Bronchial epithelial cell (primary cell): ENCODE data around the gene AMN. TPM values are rescaled to one million over a fixed set of nuclear protein-coding genes. Genes with fewer than 3 reads are reported as not detected.

ENCODE experiments used
- DNase-seq: peaks from one replicate; pipeline ENCODE4 v3.0.0-alpha.2; 2010; ENCODE audit warnings: low read depth
- FAIRE-seq: peaks from 2 replicates; lab custom pipeline; 2011; peaks lifted over from hg19 to GRCh38; lab: Jason Lieb, UNC
- H3K27me3 ChIP-seq: 2 replicates; pipeline ENCODE4 v1.5.1; 2011; ENCODE audit warnings: low read length; ENCODE audit not compliant: control insufficient read depth, insufficient read depth
- H3K36me3 ChIP-seq: 2 replicates; pipeline ENCODE4 v1.5.1; 2011; ENCODE audit warnings: low read length; ENCODE audit not compliant: control insufficient read depth, insufficient read depth
- H3K4me3 ChIP-seq: 2 replicates; pipeline ENCODE4 v1.5.1; 2011; ENCODE audit warnings: mild to moderate bottlenecking, low read depth, low read length, control low read depth
- total RNA-seq: library from RNA; depleted of rRNA; stranded (reverse); fragments of >200 nt; gene quantifications from 2 replicates; pipeline ENCODE4 v1.2.1, GENCODE V29; 2014
- TF ChIP-seq, protein P1 (sequence below): IDR thresholded peaks from 2 replicates; pipeline ENCODE4 v1.5.1; 2011; ENCODE audit warnings: mild to moderate bottlenecking, moderate library complexity, low read length, control low read depth, inconsistent platforms; ENCODE audit not compliant: insufficient read depth, severe bottlenecking

Gene AMN
- total RNA-seq, 1 donor from 2014 or later, result 4.2 TPM

- Histone ChIP-seq H3K36me3 (peaks cover 45% of the 10 kb centered on the region), H3K27me3 (no peaks in the 10 kb centered on the region), H3K4me3 (no peak overlapping the region)
- TF ChIP-seq, protein P1, sequence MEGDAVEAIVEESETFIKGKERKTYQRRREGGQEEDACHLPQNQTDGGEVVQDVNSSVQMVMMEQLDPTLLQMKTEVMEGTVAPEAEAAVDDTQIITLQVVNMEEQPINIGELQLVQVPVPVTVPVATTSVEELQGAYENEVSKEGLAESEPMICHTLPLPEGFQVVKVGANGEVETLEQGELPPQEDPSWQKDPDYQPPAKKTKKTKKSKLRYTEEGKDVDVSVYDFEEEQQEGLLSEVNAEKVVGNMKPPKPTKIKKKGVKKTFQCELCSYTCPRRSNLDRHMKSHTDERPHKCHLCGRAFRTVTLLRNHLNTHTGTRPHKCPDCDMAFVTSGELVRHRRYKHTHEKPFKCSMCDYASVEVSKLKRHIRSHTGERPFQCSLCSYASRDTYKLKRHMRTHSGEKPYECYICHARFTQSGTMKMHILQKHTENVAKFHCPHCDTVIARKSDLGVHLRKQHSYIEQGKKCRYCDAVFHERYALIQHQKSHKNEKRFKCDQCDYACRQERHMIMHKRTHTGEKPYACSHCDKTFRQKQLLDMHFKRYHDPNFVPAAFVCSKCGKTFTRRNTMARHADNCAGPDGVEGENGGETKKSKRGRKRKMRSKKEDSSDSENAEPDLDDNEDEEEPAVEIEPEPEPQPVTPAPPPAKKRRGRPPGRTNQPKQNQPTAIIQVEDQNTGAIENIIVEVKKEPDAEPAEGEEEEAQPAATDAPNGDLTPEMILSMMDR, result no peak
- no peak for DNase-seq
- no peak for FAIRE-seq
Measured at GRCh38 chr14:102970496-102970895, 48.0 kb downstream of the AMN start.

DNA sequence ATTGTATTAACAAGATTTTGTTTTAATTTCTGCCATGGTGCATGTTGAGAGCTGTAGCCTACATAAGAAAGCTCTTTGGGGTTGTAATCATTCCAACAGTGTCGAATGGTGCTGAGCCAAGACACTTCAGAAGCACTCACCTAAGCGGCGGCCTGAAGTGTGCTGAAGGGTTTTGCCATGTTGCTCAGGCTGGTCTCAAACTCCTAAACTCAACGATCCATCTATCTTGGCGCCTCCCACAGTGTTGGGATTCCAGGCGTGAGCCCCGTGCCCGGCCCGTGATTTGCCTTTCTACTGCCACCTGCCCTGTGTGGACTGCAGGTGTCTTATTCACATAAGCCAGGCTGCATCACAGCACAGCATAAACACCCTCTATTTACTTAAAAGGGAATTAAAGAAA lies 48.9 kb downstream of the AMN start:
- no peak for DNase-seq
- no peak for FAIRE-seq
- no peak overlapping the region for H3K4me3 ChIP-seq
- TF ChIP-seq, protein P1, result no peak
- H3K36me3 ChIP-seq, result peaks cover 45% of the 10 kb centered on the region
- H3K27me3 ChIP-seq, result no peaks in the 10 kb centered on the region

DNA sequence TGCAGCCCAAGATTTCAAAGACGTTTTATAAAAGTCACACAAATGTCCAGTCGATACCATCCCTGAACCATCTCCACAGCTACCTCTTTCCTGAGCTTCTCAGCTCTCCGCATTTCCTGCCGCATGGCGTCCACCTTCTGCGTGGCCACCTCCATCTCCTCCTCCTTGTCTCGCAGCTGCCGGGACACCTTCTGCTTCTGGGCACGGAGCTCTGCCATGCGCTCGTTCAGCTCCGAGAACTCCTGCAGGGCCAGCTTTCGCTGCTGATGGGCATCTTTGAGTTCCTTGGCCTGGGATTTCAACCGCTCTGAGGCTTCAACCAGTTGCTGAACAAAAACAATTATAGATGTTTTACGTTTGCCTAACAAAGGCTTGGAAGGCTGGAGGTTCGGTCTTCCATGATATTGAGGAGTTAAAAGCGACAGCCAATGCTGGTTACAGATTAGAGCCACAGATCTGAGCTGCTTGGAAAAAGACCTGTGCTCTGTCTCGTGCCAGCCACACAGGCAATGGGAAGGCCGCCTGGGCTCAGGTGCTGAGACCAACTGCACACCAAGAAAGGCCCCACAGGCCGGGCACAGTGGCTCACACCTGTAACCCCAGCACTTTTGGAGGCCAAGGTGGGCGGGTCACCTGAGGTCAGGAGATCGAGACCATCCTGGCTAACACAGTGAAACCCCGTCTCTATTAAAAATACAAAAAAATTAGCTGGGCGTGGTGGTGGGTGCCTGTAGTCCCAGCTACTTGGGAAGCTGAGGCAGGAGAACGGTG lies 49.6 kb downstream of the AMN start:
- H3K27me3 ChIP-seq, result no peaks in the 10 kb centered on the region
- TF ChIP-seq, protein P1, result no peak
- FAIRE-seq (no peak), DNase-seq (no peak)
- no peak overlapping the region for H3K4me3 ChIP-seq
- peaks cover 41% of the 10 kb centered on the region for H3K36me3 ChIP-seq

- TF ChIP-seq, protein P1, result no peak
- FAIRE-seq, result no peak
- Histone ChIP-seq H3K36me3 (peaks cover 37% of the 10 kb centered on the region), H3K4me3 (no peak overlapping the region), H3K27me3 (no peaks in the 10 kb centered on the region)
- no peak for DNase-seq
Measured at GRCh38 chr14:102973706-102974285, 51.3 kb downstream of the AMN start.

- Histone ChIP-seq H3K36me3 (peaks cover 31% of the 10 kb centered on the region), H3K27me3 (no peaks in the 10 kb centered on the region), H3K4me3 (no peak overlapping the region)
- TF ChIP-seq, protein P1, result no peak
- DNase-seq (no peak), FAIRE-seq (no peak)
Measured at GRCh38 chr14:102975662-102976061, 53.2 kb downstream of the AMN start.
